Brain microvascular endothelial cell (primary cell): ENCODE measurements around the gene CAP1.

Source experiments
- DNase-seq: peaks from one replicate; pipeline ENCODE4 v3.0.0-alpha.2; 2020
- H3K27ac ChIP-seq: fragments of 250-450 bp; sonication (Bioruptor Pico); 2 replicates; pipeline ENCODE4 v1.5.1; 2020; ENCODE audit warnings: mild to moderate bottlenecking, moderate library complexity
- H3K27me3 ChIP-seq: fragments of 250-450 bp; sonication (Bioruptor Pico); replicated peaks from 2 replicates; pipeline ENCODE4 v1.5.1; 2020; ENCODE audit warnings: mild to moderate bottlenecking
- H3K36me3 ChIP-seq: fragments of 250-450 bp; sonication (Bioruptor Pico); replicated peaks from 2 replicates; pipeline ENCODE4 v1.5.1; 2020; ENCODE audit warnings: mild to moderate bottlenecking
- H3K4me3 ChIP-seq: 2 replicates; pipeline ENCODE4 v1.5.1; 2011; ENCODE audit warnings: low read depth, mild to moderate bottlenecking, control low read depth, low read length, moderate library complexity
- CTCF ChIP-seq: IDR thresholded peaks from 2 replicates; pipeline ENCODE4 v1.5.1; 2011; ENCODE audit warnings: low read depth, mild to moderate bottlenecking, moderate library complexity, low read length, control low read depth, inconsistent platforms; ENCODE audit errors: missing control alignments
- in situ Hi-C: cut with HindIII; loops from 2 replicates; pipeline ENCODE4 v1.10.0; 2017; ENCODE audit warnings: low sequenced_read_pairs, low pct_ligation_motif_present

CAP1 gene

GRCh38 chr1:40014812-40015594 lies 25.5 kb upstream of the CAP1 start:
- H3K36me3 ChIP-seq, result no peaks in the 10 kb centered on the region
- DNase-seq, result peak; percentile 89
- peak overlapping the region; percentile 72 for H3K27ac ChIP-seq
- no peaks in the 10 kb centered on the region for H3K27me3 ChIP-seq
- in situ Hi-C loops, result no loop called here
- TF ChIP-seq CTCF, result no peak
- H3K4me3 ChIP-seq, result no peak overlapping the region

GRCh38 chr1:40017951-40018575 lies 22.5 kb upstream of the CAP1 start:
- no peak for DNase-seq
- Histone ChIP-seq H3K36me3 (no peaks in the 10 kb centered on the region), H3K27ac (no peak overlapping the region), H3K27me3 (no peaks in the 10 kb centered on the region), H3K4me3 (no peak overlapping the region)
- peak; percentile 19 for TF ChIP-seq CTCF
- in situ Hi-C loops, result no loop called here

- no peak for DNase-seq
- in situ Hi-C loops, result no loop called here
- Histone ChIP-seq H3K36me3 (no peaks in the 10 kb centered on the region), H3K27ac (no peak overlapping the region), H3K4me3 (no peak overlapping the region), H3K27me3 (no peaks in the 10 kb centered on the region)
- no peak for TF ChIP-seq CTCF
These were observed 20.0 kb upstream of the CAP1 start for GRCh38 chr1:40020447-40021085.

GRCh38 chr1:40023379-40023944 lies 17.1 kb upstream of the CAP1 start:
- in situ Hi-C loops, result no loop called here

GRCh38 chr1:40024671-40025070 lies 15.9 kb upstream of the CAP1 start:
- Histone ChIP-seq H3K4me3 (no peak overlapping the region), H3K27ac (no peak overlapping the region), H3K27me3 (no peaks in the 10 kb centered on the region), H3K36me3 (no peaks in the 10 kb centered on the region)
- in situ Hi-C loops, result no loop called here
- no peak for TF ChIP-seq CTCF
- no peak for DNase-seq

More at GRCh38 chr1:40023379-40023944, 17.1 kb upstream of the CAP1 start:
- TF ChIP-seq CTCF, result no peak
- Histone ChIP-seq H3K4me3 (no peak overlapping the region), H3K36me3 (no peaks in the 10 kb centered on the region), H3K27me3 (no peaks in the 10 kb centered on the region), H3K27ac (no peak overlapping the region)
- no peak for DNase-seq
